CD14-positive monocyte (primary cell): ENCODE data around the gene TMCC1. TPM values are rescaled to one million over a fixed set of nuclear protein-coding genes. Genes with fewer than 3 reads are reported as not detected.
"Not testable (repeated sequence)": the region's sequence is repeated elsewhere in the genome, so short reads cannot be mapped to it uniquely, and the experiment has no call there.

Experiments used
- DNase-seq, 3 donors: peaks; one replicate each; pipeline ENCODE4 v3.0.0-alpha.2; 2011 to 2022
- H2AFZ ChIP-seq: 2 replicates; pipeline ENCODE4 v1.6.0; 2012; ENCODE audit warnings: mild to moderate bottlenecking, low read depth, low read length, inconsistent platforms; ENCODE audit not compliant: insufficient read depth, poor library complexity, severe bottlenecking
- H3K27ac ChIP-seq, 2 donors: 1 replicate in 1 of 2; 2 replicates in 1 of 2; pipeline ENCODE4 v1.5.1; 2012 to 2013; ENCODE audit warnings: low read length in 2 of 2, control low read depth in 1 of 2, inconsistent platforms in 1 of 2, low read depth in 1 of 2, mild to moderate bottlenecking in 1 of 2
- H3K27me3 ChIP-seq, 2 donors: one replicate each; pipeline versions ENCODE4 v1.6.0 to v1.6.1; 2011 to 2013; ENCODE audit warnings: low read length in 2 of 2; ENCODE audit not compliant: control insufficient read depth in 2 of 2, insufficient read depth in 2 of 2
- H3K36me3 ChIP-seq, 2 donors: replicated peaks in 1 of 2; 1 replicate in 1 of 2; 2 replicates in 1 of 2; pipeline versions ENCODE4 v1.5.1 to v1.6.1; 2012 to 2013; ENCODE audit warnings: low read length in 2 of 2, control low read depth in 1 of 2, inconsistent platforms in 1 of 2, mild to moderate bottlenecking in 1 of 2; ENCODE audit not compliant: insufficient read depth in 2 of 2, control insufficient read depth in 1 of 2
- H3K4me1 ChIP-seq, 2 donors: 1 replicate in 1 of 2; 2 replicates in 1 of 2; pipeline versions ENCODE4 v1.5.1 to v1.6.1; 2012 to 2013; ENCODE audit warnings: low read length in 2 of 2, control low read depth in 1 of 2, inconsistent platforms in 1 of 2, mild to moderate bottlenecking in 1 of 2, moderate library complexity in 1 of 2; ENCODE audit not compliant: insufficient read depth in 2 of 2, control insufficient read depth in 1 of 2
- H3K4me2 ChIP-seq: replicated peaks from 2 replicates; pipeline ENCODE3; 2012; ENCODE audit warnings: low read length, moderate library complexity, mild to moderate bottlenecking; ENCODE audit not compliant: poor library complexity, severe bottlenecking; ENCODE audit errors: extremely low read depth
- H3K4me3 ChIP-seq, 3 experiments: fragments of 200-600 bp in 1 of 3; sonication (generic) in 1 of 3; replicated peaks in 1 of 3; 1 replicate in 2 of 3; 2 replicates in 1 of 3; pipeline ENCODE4 v1.5.1; 2011 to 2013; ENCODE audit warnings: low read length in 3 of 3, mild to moderate bottlenecking in 3 of 3, control low read depth in 2 of 3, low read depth in 2 of 3, inconsistent platforms in 1 of 3, moderate library complexity in 1 of 3
- H3K79me2 ChIP-seq: 2 replicates; pipeline ENCODE4 v1.6.0; 2012; ENCODE audit warnings: mild to moderate bottlenecking, control low read depth, inconsistent platforms, low read length, moderate library complexity; ENCODE audit not compliant: insufficient read depth
- H3K9ac ChIP-seq: 2 replicates; pipeline ENCODE4 v1.6.0; 2017; ENCODE audit warnings: low read length, mild to moderate bottlenecking; ENCODE audit not compliant: insufficient read depth, poor library complexity, severe bottlenecking
- H3K9me3 ChIP-seq, 2 donors: replicated peaks in 1 of 2; 1 replicate in 1 of 2; 2 replicates in 1 of 2; pipeline versions ENCODE4 v1.5.1 to v1.6.1; 2012 to 2013; ENCODE audit warnings: low read length in 2 of 2, control low read depth in 1 of 2; ENCODE audit not compliant: control insufficient read depth in 1 of 2, insufficient read depth in 1 of 2
- H4K20me1 ChIP-seq: 2 replicates; pipeline ENCODE4 v1.6.0; 2012; ENCODE audit warnings: mild to moderate bottlenecking, low read length, control low read depth, moderate library complexity; ENCODE audit not compliant: insufficient read depth
- H3K27ac Mint-ChIP-seq, 7 donors: one replicate each; pipeline ENCODE4 v1.8.0; 2020; ENCODE audit warnings: mild to moderate bottlenecking in 7 of 7, mixed read lengths in 7 of 7, moderate library complexity in 6 of 7, inconsistent platforms in 2 of 7
- H3K27me3 Mint-ChIP-seq, 3 donors: one replicate each; pipeline ENCODE4 v1.8.0; 2021 to 2022; ENCODE audit warnings: low read depth in 3 of 3, mild to moderate bottlenecking in 3 of 3, mixed read lengths in 3 of 3, moderate library complexity in 3 of 3, inconsistent platforms in 1 of 3
- H3K36me3 Mint-ChIP-seq, 2 donors: one replicate each; pipeline ENCODE4 v1.8.0; 2020; ENCODE audit warnings: mixed read lengths in 2 of 2, inconsistent platforms in 1 of 2, mild to moderate bottlenecking in 1 of 2
- H3K4me1 Mint-ChIP-seq: one replicate; pipeline ENCODE4 v1.8.0; 2020; ENCODE audit warnings: mild to moderate bottlenecking, mixed read lengths
- H3K4me3 Mint-ChIP-seq, 2 donors: one replicate each; pipeline ENCODE4 v1.8.0; 2020; ENCODE audit warnings: mild to moderate bottlenecking in 2 of 2, mixed read lengths in 2 of 2, moderate library complexity in 1 of 2
- H3K9me3 Mint-ChIP-seq, 7 donors: one replicate each; pipeline ENCODE4 v1.8.0; 2020 to 2022; ENCODE audit warnings: mixed read lengths in 7 of 7, mild to moderate bottlenecking in 6 of 7, moderate library complexity in 6 of 7, inconsistent platforms in 2 of 7
- CTCF ChIP-seq: fragments of 200-600 bp; IDR thresholded peaks from one replicate; pipeline ENCODE4 v1.8.0; 2022; ENCODE audit warnings: antibody characterized with exemption, mild to moderate bottlenecking
- WGBS: methylation state at CpG from one replicate; pipeline ENCODE4 v1.1.5; 2013; ENCODE audit warnings: missing lambda C conversion rate; ENCODE audit not compliant: insufficient coverage; 5-methylcytosine and 5-hydroxymethylcytosine counted together
- intact Hi-C, 2 donors: fragments of 100-400 bp; cut with micrococcal nuclease; formaldehyde crosslinking; loops; one replicate each; pipeline versions ENCODE4 v1.15.0 to v1.15.1; 2023
- polyA plus RNA-seq, 3 donors: library from polyadenylated mRNA; depleted of rRNA in 1 of 3; unstranded in 2 of 3; stranded (reverse) in 1 of 3; fragments of 300-500 nt in 2 of 3; fragments of >200 nt in 1 of 3; fragmentation: Illumina TruSeq in 2 of 3; gene quantifications; 1 replicate in 2 of 3; 2 replicates in 1 of 3; pipeline ENCODE4 v1.2.3, GENCODE V29; 2012 to 2021

The TMCC1 gene
- polyA plus RNA-seq, 3 donors, result 5.0 to 10.2 (median 5.0) TPM

- no peak overlapping the region for H3K4me2 ChIP-seq
- peaks cover 26 to 30% of the 10 kb centered on the region in 2 donors for H3K4me1 ChIP-seq
- no peak overlapping the region for H3K4me3 ChIP-seq
- intact Hi-C loops, result loop anchor here in 1 of 2 donors (5.0 kb wide), 1 partner anchor 33 kb away; the partner anchor contains the start of gene TMCC1
- Mint-ChIP-seq H3K27ac (no peak overlapping the region), H3K4me1 (peaks cover 36% of the 10 kb centered on the region), H3K4me3 (no peak overlapping the region), H3K9me3 (peaks cover 0 to 3% (median 0%) of the 10 kb centered on the region in 7 donors), H3K27me3 (peaks cover 0 to 2% (median 0%) of the 10 kb centered on the region in 3 donors), H3K36me3 (peaks cover 26 to 39% of the 10 kb centered on the region in 2 donors)
- DNase-seq, result no peak
- no peaks in the 10 kb centered on the region for H4K20me1 ChIP-seq
- H3K79me2 ChIP-seq, result peaks cover 39% of the 10 kb centered on the region
- no peaks in the 10 kb centered on the region for H3K9me3 ChIP-seq
- TF ChIP-seq CTCF, result no peak
- no peak overlapping the region for H3K9ac ChIP-seq
- H3K27ac ChIP-seq, result no peak overlapping the region
- no CpG with 5 or more reads among the region's 4 CpGs for WGBS
- no peak overlapping the region for H2AFZ ChIP-seq
- H3K27me3 ChIP-seq, result no peaks in the 10 kb centered on the region
- peaks cover 7 to 24% of the 10 kb centered on the region in 2 donors for H3K36me3 ChIP-seq
Observed at GRCh38 chr3:129859272-129859671, 34.2 kb downstream of the TMCC1 start.

GRCh38 chr3:129857899-129858298 lies 35.6 kb downstream of the TMCC1 start:
- H3K27ac ChIP-seq, result no peak overlapping the region
- H3K4me1 ChIP-seq, result peaks cover 26 to 30% of the 10 kb centered on the region in 2 donors
- H4K20me1 ChIP-seq, result no peaks in the 10 kb centered on the region
- H3K4me2 ChIP-seq, result no peak overlapping the region
- H3K36me3 ChIP-seq, result peaks cover 7 to 24% of the 10 kb centered on the region in 2 donors
- no peaks in the 10 kb centered on the region for H3K9me3 ChIP-seq
- no peak for DNase-seq
- 80% methylated on average over 1 of the region's 1 CpG for WGBS
- H2AFZ ChIP-seq, result no peak overlapping the region
- no peak overlapping the region for H3K4me3 Mint-ChIP-seq
- H3K9me3 Mint-ChIP-seq, result peaks cover 0 to 3% (median 0%) of the 10 kb centered on the region in 7 donors
- peaks cover 36% of the 10 kb centered on the region for H3K4me1 Mint-ChIP-seq
- peak overlapping the region in 4 of 7 donors; percentile 20 to 66 (median 53) for H3K27ac Mint-ChIP-seq
- peaks cover 50% of the 10 kb centered on the region for H3K79me2 ChIP-seq
- no peak for TF ChIP-seq CTCF
- no peak overlapping the region for H3K9ac ChIP-seq
- no peaks in the 10 kb centered on the region for H3K27me3 ChIP-seq
- H3K36me3 Mint-ChIP-seq, result peaks cover 24 to 44% of the 10 kb centered on the region in 2 donors
- no peak overlapping the region for H3K4me3 ChIP-seq
- peaks cover 0 to 2% (median 0%) of the 10 kb centered on the region in 3 donors for H3K27me3 Mint-ChIP-seq
- intact Hi-C loops, result loop anchor here in 1 of 2 donors (5.0 kb wide), 1 partner anchor 34 kb away; the partner anchor contains the start of gene TMCC1

GRCh38 chr3:129856790-129857189 lies 36.7 kb downstream of the TMCC1 start:
- H3K27me3 Mint-ChIP-seq, H2AFZ ChIP-seq, H3K9me3 Mint-ChIP-seq, DNase-seq, H4K20me1 ChIP-seq, H3K9ac ChIP-seq, H3K27me3 ChIP-seq, H3K4me3 ChIP-seq, H3K9me3 ChIP-seq, H3K4me2 ChIP-seq, H3K4me3 Mint-ChIP-seq: not testable (repeated sequence)
- H3K36me3 ChIP-seq, result peaks cover 7 to 18% of the 10 kb centered on the region in 2 donors
- peaks cover 26 to 30% of the 10 kb centered on the region in 2 donors for H3K4me1 ChIP-seq
- Mint-ChIP-seq H3K4me1 (peaks cover 36% of the 10 kb centered on the region), H3K36me3 (peaks cover 21 to 41% of the 10 kb centered on the region in 2 donors), H3K27ac (peak overlapping the region; percentile 3 to 95 (median 84))
- intact Hi-C loops, result loop anchor here in 1 of 2 donors (5.0 kb wide), 1 partner anchor 36 kb away; the partner anchor contains the start of gene TMCC1
- 100% methylated on average over 1 of the region's 5 CpGs for WGBS
- peak overlapping the region in 1 of 2 donors; percentile 84 for H3K27ac ChIP-seq
- peaks cover 57% of the 10 kb centered on the region for H3K79me2 ChIP-seq
